Activated CD4-positive, alpha-beta memory T cell treated with anti-CD3 and anti-CD28 coated beads for 36 hours (primary cell): Measurements from ENCODE around the gene MALRD1. TPM values are rescaled to one million over a fixed set of nuclear protein-coding genes. Genes with fewer than 3 reads are reported as not detected.

Experiments
- CTCF ChIA-PET: fragments of 350-600 bp; sonication (Branson Sonifier 250); formaldehyde crosslinking; loops from one replicate; lab custom pipeline; 2021; ENCODE audit warnings: antibody characterized with exemption, inconsistent platforms; lab: Charles Lee
- POLR2A ChIA-PET: fragments of 350-600 bp; sonication (Branson Sonifier 250); formaldehyde crosslinking; loops from one replicate; lab custom pipeline; 2021; ENCODE audit warnings: antibody characterized with exemption; lab: Charles Lee
- DNase-seq: peaks from one replicate; pipeline ENCODE4 v3.0.0-alpha.2; 2020
- H3K27ac Mint-ChIP-seq: one replicate; pipeline ENCODE4 v1.8.0; 2021; ENCODE audit warnings: mixed read lengths
- H3K27me3 Mint-ChIP-seq: one replicate; pipeline ENCODE4 v1.8.0; 2021; ENCODE audit warnings: mixed read lengths
- H3K36me3 Mint-ChIP-seq: one replicate; pipeline ENCODE4 v1.8.0; 2021; ENCODE audit warnings: mixed read lengths
- H3K4me1 Mint-ChIP-seq: one replicate; pipeline ENCODE4 v1.8.0; 2021; ENCODE audit warnings: low read depth, mixed read lengths
- H3K4me3 Mint-ChIP-seq: one replicate; pipeline ENCODE4 v1.8.0; 2021; ENCODE audit warnings: mild to moderate bottlenecking, mixed read lengths
- H3K9me3 Mint-ChIP-seq: one replicate; pipeline ENCODE4 v1.8.0; 2021; ENCODE audit warnings: mixed read lengths
- intact Hi-C: fragments of 100-400 bp; cut with micrococcal nuclease; formaldehyde crosslinking; loops from one replicate; pipeline ENCODE4 v1.15.1; 2023
- total RNA-seq, 2 experiments: library from RNA; stranded (reverse); gene quantifications; one replicate each; pipeline ENCODE4 v1.2.3, GENCODE V29; 2021

Gene MALRD1
- total RNA-seq, 2 experiments from 2014 or later: not detected

DNA sequence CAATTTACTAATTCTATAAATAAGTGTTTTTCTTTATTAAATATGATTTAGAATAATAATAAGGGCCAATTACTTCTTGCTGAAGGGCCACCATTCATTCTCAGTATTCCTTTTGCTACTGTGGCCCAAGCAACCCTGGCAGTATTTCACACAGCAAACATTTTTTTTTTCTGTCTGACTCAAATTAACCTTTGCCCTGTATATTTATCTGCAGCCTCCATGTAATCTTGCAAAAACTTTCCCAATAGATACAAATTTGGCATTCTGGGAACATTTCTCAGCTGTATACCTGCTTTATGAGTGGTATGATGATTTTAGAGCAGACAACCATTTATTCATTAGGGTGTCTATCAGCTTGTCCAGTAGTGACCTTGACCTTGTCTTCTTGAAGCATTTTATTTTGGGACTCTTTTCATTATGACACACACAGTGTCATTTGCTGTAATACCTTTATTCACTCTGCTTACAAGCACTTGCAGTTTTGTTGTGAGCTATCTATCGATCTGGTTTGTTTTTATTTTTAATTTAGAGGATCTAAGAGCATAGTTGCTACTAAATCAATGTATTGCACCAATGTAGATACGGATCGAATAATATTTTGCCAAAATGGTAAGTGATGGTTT lies 607.9 kb downstream of the MALRD1 start:
- intact Hi-C loops: no loop called here
- H3K4me3 Mint-ChIP-seq: no peak overlapping the region
- H3K4me1 Mint-ChIP-seq: no peaks in the 10 kb centered on the region
- no peak for DNase-seq
- POLR2A ChIA-PET: no interaction called here
- H3K9me3 Mint-ChIP-seq: peaks cover 18% of the 10 kb centered on the region
- H3K27me3 Mint-ChIP-seq: no peaks in the 10 kb centered on the region
- H3K27ac Mint-ChIP-seq: no peak overlapping the region
- CTCF ChIA-PET: no interaction called here
- no peaks in the 10 kb centered on the region for H3K36me3 Mint-ChIP-seq

DNA sequence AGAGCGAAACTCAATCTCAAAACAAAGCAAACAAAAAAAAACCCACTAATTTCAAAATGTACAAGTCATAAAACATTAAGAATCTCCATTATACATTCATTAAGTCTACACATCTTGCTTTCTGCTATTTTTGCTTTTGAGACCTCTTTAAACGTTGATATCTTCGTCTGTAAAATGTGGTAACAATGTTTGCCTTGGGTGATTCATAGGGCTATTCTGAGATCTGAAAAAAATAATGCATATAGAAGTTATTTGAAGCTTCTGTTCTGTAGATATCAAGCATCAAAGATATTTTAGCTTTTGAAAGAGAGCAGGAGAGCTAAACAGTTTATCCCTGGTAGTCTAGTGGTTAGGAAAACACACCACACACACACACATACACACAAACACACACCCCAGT lies 609.5 kb downstream of the MALRD1 start:
- no peaks in the 10 kb centered on the region for H3K36me3 Mint-ChIP-seq
- no peak overlapping the region for H3K4me3 Mint-ChIP-seq
- no peaks in the 10 kb centered on the region for H3K4me1 Mint-ChIP-seq
- H3K27me3 Mint-ChIP-seq: no peaks in the 10 kb centered on the region
- POLR2A ChIA-PET: no interaction called here
- H3K27ac Mint-ChIP-seq: no peak overlapping the region
- peaks cover 17% of the 10 kb centered on the region for H3K9me3 Mint-ChIP-seq
- intact Hi-C loops: no loop called here
- CTCF ChIA-PET: no interaction called here
- DNase-seq: no peak

DNA sequence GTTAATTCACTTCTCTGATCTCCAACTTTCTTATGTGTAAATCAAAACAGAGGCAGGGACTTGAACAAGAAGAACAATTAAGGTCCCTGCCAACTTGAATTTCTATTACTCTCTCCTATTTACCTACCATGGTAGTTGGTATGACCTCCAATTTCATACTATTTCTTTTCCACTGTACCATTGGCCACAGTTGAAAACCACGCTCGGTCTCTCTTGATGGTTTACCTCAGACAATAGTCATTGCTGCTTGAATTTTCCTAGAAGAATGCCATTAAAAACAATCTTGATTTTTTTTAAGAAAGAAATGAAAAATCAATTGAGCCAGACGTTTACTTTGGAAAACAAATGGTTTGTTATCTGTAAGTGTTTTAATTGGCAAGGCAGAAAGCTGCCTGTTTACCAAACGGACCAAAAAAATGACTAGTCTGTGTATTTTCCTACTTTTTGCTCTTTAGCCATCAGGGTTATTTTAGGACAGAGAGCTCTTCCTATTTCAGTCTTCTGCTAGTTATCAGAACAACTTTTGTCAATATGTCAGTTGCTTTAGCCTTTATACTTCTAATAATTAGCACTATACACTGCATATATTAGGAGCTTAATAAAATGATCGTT lies 610.1 kb downstream of the MALRD1 start:
- ChIA-PET POLR2A (no interaction called here), CTCF (no interaction called here)
- H3K4me1 Mint-ChIP-seq: no peaks in the 10 kb centered on the region
- intact Hi-C loops: no loop called here
- DNase-seq: no peak
- no peaks in the 10 kb centered on the region for H3K36me3 Mint-ChIP-seq
- peaks cover 15% of the 10 kb centered on the region for H3K9me3 Mint-ChIP-seq
- H3K27me3 Mint-ChIP-seq: no peaks in the 10 kb centered on the region
- no peak overlapping the region for H3K4me3 Mint-ChIP-seq
- H3K27ac Mint-ChIP-seq: no peak overlapping the region

DNA sequence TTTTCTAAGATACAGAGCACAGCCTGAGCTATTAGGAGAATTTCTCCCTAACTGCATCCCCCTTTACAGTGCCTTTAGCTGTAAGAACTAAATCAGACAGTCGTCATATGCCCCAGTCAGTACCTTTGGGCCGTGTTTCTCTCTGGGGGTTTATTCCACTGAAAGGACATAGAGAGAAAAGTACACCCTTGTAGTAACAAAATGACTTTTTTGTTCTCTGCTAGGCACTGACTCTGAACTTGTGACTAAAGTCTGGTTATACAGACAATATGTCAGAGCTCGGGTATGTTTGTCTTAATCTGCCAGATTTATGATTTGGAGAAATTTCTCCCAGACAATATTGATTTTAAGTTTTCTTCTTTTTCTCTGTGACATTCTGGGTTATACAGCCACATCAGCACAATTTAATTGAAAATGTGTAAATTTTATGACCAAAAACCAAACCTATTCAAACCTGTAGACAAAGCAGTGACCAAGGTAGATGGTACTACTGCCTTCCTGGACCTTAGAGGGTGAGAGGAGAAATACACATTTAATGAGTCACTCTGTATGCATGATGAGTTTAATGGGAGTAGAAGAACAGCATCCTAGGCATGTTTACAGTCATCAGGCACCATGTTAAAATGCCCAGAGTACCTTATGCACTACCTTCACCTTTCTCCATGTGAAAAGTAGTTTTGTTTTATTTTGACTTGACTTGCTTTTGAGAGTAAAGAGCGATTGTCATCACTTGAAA lies 611.5 kb downstream of the MALRD1 start:
- no peaks in the 10 kb centered on the region for H3K4me1 Mint-ChIP-seq

GRCh38 chr10:19663344-19663743 lies 614.7 kb downstream of the MALRD1 start:
- H3K4me1 Mint-ChIP-seq: no peaks in the 10 kb centered on the region
- ChIA-PET POLR2A (no interaction called here), CTCF (no interaction called here)
- H3K4me3 Mint-ChIP-seq: no peak overlapping the region
- H3K27me3 Mint-ChIP-seq: no peaks in the 10 kb centered on the region
- H3K36me3 Mint-ChIP-seq: no peaks in the 10 kb centered on the region
- no peak overlapping the region for H3K27ac Mint-ChIP-seq
- intact Hi-C loops: no loop called here
- H3K9me3 Mint-ChIP-seq: peaks cover 19% of the 10 kb centered on the region
- no peak for DNase-seq

More for the DNA sequence above, 611.5 kb downstream of the MALRD1 start:
- Mint-ChIP-seq H3K27me3 (no peaks in the 10 kb centered on the region), H3K9me3 (peaks cover 17% of the 10 kb centered on the region), H3K36me3 (no peaks in the 10 kb centered on the region), H3K27ac (no peak overlapping the region), H3K4me3 (no peak overlapping the region)
- POLR2A ChIA-PET: no interaction called here
- DNase-seq: no peak
- CTCF ChIA-PET: no interaction called here
- intact Hi-C loops: no loop called here

GRCh38 chr10:19668116-19668515 lies 619.5 kb downstream of the MALRD1 start:
- no peak overlapping the region for H3K27ac Mint-ChIP-seq

GRCh38 chr10:19676063-19676462 lies 627.5 kb downstream of the MALRD1 start:
- peaks cover 15% of the 10 kb centered on the region for H3K9me3 Mint-ChIP-seq
- no peak for DNase-seq
- H3K4me3 Mint-ChIP-seq: no peak overlapping the region
- ChIA-PET CTCF (no interaction called here), POLR2A (no interaction called here)
- H3K27ac Mint-ChIP-seq: no peak overlapping the region
- H3K36me3 Mint-ChIP-seq: no peaks in the 10 kb centered on the region
- intact Hi-C loops: no loop called here
- H3K27me3 Mint-ChIP-seq: no peaks in the 10 kb centered on the region
- H3K4me1 Mint-ChIP-seq: no peaks in the 10 kb centered on the region

More at GRCh38 chr10:19668116-19668515, 619.5 kb downstream of the MALRD1 start:
- Mint-ChIP-seq H3K36me3 (no peaks in the 10 kb centered on the region), H3K4me1 (no peaks in the 10 kb centered on the region), H3K27me3 (no peaks in the 10 kb centered on the region), H3K9me3 (peaks cover 22% of the 10 kb centered on the region), H3K4me3 (no peak overlapping the region)
- DNase-seq: no peak
- ChIA-PET POLR2A (no interaction called here), CTCF (no interaction called here)
- intact Hi-C loops: no loop called here

GRCh38 chr10:19683356-19683755 lies 634.8 kb downstream of the MALRD1 start:
- ChIA-PET POLR2A (no interaction called here), CTCF (no interaction called here)
- no peak for DNase-seq
- intact Hi-C loops: no loop called here
- no peaks in the 10 kb centered on the region for H3K4me1 Mint-ChIP-seq
- no peaks in the 10 kb centered on the region for H3K36me3 Mint-ChIP-seq
- H3K27ac Mint-ChIP-seq: no peak overlapping the region
- no peak overlapping the region for H3K4me3 Mint-ChIP-seq
- no peaks in the 10 kb centered on the region for H3K27me3 Mint-ChIP-seq
- peaks cover 12% of the 10 kb centered on the region for H3K9me3 Mint-ChIP-seq

GRCh38 chr10:19683960-19684359 lies 635.4 kb downstream of the MALRD1 start:
- no peak overlapping the region for H3K4me3 Mint-ChIP-seq
- H3K36me3 Mint-ChIP-seq: no peaks in the 10 kb centered on the region
- POLR2A ChIA-PET: no interaction called here
- intact Hi-C loops: no loop called here
- H3K27ac Mint-ChIP-seq: no peak overlapping the region
- no peaks in the 10 kb centered on the region for H3K27me3 Mint-ChIP-seq
- peaks cover 12% of the 10 kb centered on the region for H3K9me3 Mint-ChIP-seq
- no peak for DNase-seq
- H3K4me1 Mint-ChIP-seq: no peaks in the 10 kb centered on the region
- CTCF ChIA-PET: no interaction called here

- POLR2A ChIA-PET: no interaction called here
- Mint-ChIP-seq H3K36me3 (no peaks in the 10 kb centered on the region), H3K4me3 (no peak overlapping the region), H3K9me3 (peaks cover 9% of the 10 kb centered on the region), H3K27ac (no peak overlapping the region), H3K4me1 (no peaks in the 10 kb centered on the region), H3K27me3 (no peaks in the 10 kb centered on the region)
- DNase-seq: no peak
- intact Hi-C loops: no loop called here
- CTCF ChIA-PET: no interaction called here
Observed at GRCh38 chr10:19688344-19688743, 639.7 kb downstream of the MALRD1 start.

DNA sequence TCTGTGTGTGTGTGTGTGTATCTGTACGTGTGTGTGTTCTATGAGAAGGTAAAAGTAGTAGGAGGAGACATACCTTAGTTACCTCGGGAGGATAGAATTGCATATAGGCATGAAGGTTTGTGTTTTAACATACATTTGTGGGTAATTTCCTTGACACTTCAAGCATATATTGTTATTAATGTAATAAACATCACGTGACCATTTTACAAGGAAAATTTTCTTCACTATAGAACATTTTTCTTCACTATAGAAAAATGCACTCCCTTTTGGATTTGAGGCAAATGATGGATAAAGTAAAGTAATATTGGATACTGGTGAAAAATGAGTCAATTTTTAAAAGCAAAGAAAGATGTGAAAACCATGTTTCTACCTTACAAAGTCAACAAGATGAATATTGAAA lies 640.6 kb downstream of the MALRD1 start:
- Mint-ChIP-seq H3K27ac (no peak overlapping the region), H3K27me3 (no peaks in the 10 kb centered on the region), H3K4me3 (no peak overlapping the region), H3K4me1 (no peaks in the 10 kb centered on the region), H3K9me3 (peaks cover 10% of the 10 kb centered on the region), H3K36me3 (no peaks in the 10 kb centered on the region)
- intact Hi-C loops: no loop called here
- DNase-seq: no peak
- ChIA-PET POLR2A (no interaction called here), CTCF (no interaction called here)

DNA sequence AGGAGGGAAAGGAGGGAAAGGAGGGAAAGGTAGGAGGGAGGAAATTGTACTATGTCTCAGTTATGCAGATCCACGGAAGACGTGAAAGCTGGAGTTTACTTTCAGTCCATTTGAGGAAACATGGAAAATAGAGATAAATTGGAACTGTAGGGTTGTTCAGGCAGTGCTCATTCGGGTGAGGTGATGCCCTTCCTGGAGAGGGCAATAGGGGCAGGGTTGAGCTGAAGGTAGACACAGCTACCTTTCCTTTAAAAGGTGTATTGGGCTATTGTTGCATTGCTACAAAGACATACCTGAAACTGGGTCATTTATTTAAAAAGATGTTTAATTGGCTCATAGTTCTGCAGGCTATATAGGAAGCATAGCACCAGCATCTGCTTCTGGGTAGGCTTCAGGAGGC lies 650.7 kb downstream of the MALRD1 start:
- DNase-seq: no peak
- intact Hi-C loops: no loop called here
- POLR2A ChIA-PET: no interaction called here
- Mint-ChIP-seq H3K9me3 (peaks cover 22% of the 10 kb centered on the region), H3K4me1 (no peaks in the 10 kb centered on the region), H3K4me3 (no peak overlapping the region), H3K36me3 (no peaks in the 10 kb centered on the region), H3K27ac (no peak overlapping the region), H3K27me3 (no peaks in the 10 kb centered on the region)
- CTCF ChIA-PET: no interaction called here
